GM21723 (cell line): ENCODE data around the gene KIF1A.

Experiments
- ATAC-seq: cut with Tn5 transposase; IDR thresholded peaks from one replicate; pipeline ENCODE4 v1.9.1; 2021; ENCODE audit warnings: mild to moderate bottlenecking, moderate library complexity; ENCODE audit not compliant: unreplicated experiment

The KIF1A gene

GRCh38 chr2:240723851-240724250 is 96.2 kb downstream of the KIF1A start:
- no peak for ATAC-seq

DNA sequence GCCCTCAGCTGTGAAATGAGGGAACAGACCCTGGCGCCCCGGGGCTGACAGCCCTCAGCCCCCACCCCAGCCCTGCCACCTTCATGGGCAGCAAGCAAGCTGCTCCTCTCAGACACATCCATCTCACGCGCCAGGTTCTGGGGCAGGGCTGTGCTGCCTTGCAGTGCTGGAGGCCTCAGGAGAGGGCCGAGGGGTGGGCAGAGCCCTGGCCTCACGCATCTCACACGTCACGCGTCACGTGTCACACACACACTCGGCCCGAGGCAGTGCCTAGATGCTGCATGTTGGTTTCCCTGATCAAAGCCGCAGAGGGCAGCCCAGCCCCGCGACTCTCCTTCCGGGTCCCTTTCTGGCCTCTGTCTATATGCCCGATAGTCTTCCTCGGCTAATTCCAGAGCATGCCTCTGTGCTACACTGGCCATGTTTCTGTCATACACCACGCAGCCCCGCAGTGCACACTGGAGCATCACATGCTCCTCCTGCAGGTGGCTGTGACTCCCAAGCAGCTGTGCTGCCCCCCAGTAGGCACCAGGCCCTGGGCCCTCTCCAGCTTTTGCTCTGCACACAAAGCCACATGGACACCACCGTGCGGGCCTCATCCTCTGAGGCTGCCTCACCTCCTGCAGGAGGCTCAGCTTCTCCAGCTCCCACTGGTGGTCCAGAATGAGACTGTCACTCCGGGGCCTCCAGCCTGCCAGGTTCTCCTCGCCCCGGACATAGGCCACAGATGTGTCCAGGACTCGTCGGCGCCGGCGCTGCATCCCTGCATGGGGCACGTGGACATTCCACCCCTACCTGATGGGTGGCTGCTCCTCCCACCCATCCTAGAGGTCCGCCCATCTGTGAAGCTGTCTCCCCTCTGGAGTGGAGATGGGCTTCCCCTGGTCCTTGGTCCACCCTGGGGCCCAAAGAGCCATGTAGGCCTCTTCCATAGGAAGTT is 97.0 kb downstream of the KIF1A start:
- ATAC-seq: no peak

DNA sequence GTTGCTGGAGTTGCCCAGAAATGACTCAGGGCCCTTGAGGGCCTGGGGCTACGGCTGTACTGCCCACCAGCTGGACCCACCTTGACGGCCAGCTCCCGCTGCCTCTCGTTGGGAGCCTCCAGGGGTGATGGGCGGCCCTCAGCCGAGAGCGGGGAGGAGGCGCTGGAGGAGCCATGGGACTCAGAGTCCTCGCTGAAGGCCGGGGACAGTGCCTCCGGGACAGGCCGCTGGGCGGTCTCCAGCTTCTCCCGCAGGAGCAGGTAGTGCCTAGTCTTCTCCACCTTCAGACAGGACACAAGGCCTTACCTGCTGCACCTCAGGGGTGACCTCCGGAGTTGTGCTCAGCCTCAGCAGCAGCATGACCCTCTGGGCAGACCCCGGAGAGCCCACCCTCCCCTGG is 97.6 kb downstream of the KIF1A start:
- no peak for ATAC-seq

GRCh38 chr2:240721596-240722180 is 98.3 kb downstream of the KIF1A start:
- ATAC-seq: no peak

DNA sequence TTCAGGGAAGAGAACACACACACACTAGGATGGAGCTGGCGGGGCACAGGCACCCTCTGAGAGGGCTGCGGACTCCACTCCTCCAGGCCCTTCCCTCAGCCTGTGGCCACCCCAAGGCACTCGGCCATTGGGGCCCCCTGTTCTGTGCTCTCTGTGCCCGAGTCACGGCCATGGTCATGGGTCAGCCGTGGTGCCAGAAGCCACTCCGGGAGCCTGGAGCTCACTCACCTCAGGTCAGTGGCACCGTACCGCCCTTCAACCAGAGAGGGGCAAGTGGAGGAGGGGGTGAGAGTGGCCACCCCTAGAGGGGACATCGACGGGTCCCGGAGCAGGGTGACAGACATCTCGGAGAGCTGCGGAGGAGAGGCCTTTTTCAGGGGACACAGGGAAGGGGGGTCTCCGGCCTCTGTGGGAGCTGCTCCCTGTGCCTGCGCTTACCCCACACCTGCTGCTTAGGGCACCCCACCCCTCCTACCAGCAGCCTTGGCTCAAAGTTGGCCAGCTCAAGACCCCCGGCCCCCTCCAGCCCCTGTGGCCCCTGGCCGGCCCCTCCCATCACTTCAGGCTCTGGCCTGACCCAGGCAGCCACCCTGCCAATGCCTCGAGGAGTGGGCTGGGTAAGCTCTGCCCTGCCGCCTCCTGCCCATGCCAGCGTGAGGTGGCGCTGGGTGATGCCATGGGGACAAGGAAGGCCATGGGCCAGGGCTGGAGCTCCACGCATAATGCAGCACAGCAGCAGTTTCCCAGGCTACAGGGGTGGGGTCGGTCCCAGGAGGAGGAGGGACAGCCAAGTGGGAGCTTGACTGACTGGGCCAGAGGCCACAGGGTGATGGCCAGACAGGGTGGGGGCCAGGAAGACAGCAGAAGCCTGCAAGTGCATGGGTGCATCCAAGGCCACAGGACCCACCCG is 99.1 kb downstream of the KIF1A start:
- ATAC-seq: no peak

DNA sequence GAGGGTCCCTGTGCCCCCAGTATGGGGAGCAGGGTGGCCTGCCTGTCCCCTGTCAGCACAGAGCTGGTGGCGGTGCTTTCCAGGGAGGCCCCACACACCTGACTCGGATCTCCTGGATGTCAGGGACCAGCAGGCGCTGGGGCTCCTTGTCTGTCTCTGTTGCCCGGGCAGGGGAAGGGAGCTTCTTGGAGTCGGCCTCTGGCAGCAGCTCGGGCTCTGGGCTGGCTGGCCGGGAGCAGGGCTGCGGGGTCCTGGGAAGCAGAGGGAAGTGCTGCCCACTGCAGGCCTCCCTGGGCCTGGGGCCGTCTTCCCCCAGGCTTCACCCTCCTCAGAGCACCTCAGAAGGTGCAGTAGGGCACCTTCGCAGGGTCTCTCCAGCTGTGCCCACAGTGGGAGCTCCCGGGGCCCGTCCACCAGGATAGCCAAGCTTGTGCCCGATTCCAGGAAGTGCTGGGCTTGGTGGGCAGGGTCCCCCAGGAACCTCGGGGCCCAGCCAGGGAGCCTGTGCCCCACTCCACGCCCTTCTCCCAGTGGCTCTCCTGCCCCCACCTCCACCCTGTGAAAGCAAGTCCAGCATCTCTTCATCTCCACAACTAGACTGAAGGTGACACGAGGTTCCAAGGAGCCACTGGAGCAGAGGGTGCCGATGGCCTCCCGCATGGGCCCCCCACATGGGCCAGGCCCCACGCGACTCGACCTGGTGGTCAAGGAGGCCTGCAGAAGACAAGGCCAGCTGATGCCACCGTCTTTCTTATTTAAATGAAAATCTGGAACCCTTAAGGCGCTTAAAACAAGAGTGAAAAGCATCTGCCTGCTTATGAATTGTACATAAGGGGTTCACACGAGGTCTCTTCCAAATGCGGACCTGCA is 100.1 kb downstream of the KIF1A start:
- ATAC-seq: no peak

DNA sequence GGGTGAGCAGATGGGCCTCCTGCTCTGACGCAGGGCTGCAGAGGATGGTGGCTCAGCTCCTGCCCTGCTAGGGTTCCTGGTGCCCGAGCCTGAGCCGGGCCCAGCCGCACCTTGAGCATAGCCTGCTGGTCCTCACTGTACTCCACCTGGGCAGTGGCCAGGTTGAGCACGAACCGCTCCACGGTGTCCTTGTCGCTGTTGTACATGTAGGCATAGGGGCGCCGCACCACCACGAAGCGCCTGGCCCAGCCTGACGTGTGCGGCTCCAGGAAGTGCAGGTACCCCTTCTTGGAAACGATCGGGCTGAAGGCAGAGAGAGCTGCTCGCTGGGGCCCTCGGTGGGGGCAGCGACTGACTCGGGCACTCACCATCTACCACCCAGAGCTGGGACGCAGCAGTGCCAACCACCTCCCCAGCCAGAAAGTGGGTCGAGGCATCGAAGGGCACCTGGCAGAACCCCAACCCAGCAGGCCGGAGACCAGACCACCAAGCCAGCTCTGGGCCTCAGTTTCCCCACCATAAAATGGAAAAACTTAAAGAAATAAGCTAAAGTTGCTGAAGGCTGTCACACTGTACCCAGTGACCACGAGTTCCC is 101.0 kb downstream of the KIF1A start:
- no peak for ATAC-seq

DNA sequence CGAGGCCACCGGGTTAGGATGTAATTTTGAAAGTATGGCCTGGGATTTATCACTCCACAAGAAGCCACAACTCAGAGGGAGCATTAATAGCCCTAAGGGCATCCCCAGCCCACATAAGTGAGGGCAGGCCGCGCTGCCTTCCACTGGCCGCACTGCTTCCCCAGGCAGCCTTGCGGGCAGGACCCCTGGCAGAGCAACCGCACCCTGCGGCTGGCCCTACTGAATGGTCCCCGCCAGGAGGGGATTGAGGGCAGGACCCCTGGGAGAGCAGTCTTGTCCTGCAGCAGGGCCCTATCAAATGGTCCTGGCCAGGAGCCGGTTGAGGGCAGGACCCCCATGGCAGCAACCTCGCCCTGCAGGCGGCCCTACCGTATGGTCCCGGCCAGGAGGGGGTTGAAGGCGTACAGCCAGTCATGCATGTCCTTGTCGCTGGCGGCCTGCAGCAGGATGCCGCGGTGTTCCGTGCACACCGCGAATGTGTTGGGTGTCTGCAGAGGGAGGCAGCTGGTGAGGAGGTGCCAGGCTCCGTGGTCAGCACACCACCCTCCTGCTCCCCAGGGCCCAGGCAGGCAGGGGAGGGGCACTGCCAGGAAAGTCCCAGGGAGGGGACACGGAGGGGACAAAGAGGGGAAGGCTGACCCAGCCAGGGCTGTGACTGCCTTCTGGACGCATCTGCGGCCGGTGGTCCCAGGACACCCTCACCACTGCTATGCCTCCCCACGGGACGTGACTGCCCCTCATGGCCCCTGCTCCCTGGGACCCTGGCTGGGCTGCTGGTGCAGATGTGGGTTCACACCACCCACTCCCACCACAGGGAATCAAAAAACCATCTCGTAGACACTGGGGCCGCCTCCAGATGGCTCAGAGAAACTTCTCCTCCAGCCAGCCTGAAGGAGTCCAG is 102.1 kb downstream of the KIF1A start:
- ATAC-seq: no peak

- no peak for ATAC-seq
Observed at GRCh38 chr2:240717181-240717641, 102.8 kb downstream of the KIF1A start.

- ATAC-seq: no peak
Observed at GRCh38 chr2:240716130-240716798, 103.8 kb downstream of the KIF1A start.

DNA sequence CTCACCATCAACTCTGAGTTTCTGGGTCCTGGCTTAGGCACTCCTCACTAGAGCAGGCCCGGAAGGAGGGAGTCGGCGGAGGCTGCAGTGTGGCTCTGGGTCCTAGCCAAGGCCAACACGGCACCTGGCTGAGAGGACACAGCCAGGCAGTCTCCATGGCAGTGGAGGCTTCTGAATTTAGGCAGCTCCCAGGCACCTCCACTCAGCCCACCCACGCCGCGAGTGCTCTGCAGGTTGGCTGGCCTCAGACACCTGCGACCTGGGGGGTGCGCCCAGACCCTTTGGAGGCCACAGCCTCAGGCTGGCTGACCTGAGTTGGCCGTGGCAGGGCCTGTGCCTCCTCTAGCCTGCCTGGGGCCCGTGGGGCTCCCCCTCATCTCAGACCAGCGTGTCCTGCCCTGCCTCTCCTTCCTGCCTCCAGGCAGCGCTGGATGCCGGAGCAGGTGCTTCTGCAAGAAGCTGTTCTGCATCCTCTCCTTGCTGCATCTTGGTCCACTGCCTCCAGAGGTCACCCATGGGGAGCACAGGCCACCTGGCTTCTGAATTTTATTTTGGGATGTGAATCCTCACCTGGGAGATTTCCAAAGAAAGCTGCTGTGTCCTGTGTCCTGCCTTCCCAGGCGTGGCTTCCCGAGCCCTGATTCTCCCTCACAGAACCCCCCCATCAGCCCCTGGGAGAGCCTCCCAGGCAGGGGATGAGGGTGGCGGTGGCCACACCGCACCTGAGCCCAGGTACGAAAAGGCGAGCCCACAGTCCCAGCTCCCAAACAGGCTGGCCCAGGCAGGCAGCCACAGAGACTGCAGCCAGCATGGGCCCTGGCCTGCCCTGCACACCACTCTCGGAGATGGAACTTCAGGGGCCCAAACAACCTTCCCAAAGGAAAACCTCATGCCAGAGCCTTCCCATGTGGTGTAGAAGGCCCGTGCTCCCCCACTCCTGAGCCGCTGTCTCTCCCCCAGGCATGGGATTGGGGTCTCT is 105.0 kb downstream of the KIF1A start:
- ATAC-seq: no peak

GRCh38 chr2:240713928-240714746 is 105.9 kb downstream of the KIF1A start:
- no peak for ATAC-seq

DNA sequence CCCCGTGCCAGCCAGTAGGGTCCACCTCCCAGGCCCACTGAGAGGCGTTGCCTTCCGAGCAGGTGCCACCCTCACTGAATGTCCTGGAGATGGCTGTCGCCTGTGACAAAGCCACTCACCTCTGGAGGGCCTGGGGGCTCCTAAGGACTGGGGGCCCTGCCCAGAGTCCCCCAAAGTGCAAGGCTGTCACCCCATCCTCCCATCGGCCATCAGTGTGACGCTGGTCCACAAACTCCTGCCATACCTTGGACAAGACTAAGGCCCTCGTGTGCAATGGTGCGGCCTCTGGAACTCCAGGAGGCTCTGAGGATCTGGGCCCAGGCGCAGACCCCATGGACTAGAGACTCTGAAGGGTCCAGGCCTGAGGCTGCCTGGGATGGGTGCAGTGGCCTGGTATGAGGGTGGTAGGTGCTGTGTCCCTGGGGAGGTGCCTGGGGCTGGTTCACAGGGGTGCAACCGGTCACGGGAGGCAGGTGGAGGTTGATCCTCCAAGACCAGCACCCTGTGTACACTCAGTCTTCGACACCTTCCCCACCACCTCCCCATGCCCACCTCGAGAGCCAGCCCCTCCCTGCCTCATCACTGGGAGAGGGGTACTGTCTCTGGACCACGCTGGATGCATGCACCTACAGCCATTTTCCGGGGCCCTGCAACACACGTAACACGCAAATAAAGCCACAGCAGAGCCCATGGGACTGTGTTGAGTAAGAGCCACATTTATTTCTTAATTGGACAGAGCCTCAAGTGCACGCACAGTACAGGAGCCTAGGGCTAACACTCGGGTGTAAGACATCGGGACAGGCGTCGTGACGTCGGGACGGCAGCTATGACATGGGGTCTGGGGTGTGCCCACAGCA is 106.7 kb downstream of the KIF1A start:
- no peak for ATAC-seq

DNA sequence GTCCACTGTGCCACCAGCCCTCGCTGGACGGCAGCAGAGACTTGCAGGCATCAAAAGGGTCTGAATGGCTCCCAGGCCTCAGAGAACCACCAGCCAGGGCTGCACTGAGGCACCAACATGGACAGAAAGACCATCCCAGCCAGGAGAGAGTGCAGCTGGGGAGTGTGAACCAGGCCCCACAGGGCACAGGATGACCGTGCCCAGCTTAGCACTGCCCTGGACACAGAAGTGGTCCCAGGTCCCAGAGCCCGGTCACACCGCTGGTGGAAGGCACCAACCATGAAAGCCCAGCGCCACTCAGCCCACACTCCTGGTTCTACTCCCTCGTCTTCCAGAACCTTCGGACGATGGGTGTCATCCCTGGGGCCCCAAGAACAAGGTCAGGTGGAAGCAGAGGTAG is 107.9 kb downstream of the KIF1A start:
- ATAC-seq: no peak

- no peak for ATAC-seq
Observed at GRCh38 chr2:240711701-240712100, 108.3 kb downstream of the KIF1A start.
